22Rv1 (cell line): ENCODE measurements around the gene PPP6R3.
"Not testable (repeated sequence)": the region's sequence is repeated elsewhere in the genome, so short reads cannot be mapped to it uniquely, and the experiment has no call there.

ENCODE experiments used
- CTCF ChIP-seq: fragments of 450-650 bp; IDR thresholded peaks from 2 replicates; pipeline ENCODE4 v1.5.1; 2017; ENCODE audit warnings: mild to moderate bottlenecking
- ZFX ChIP-seq: fragments of 450-650 bp; IDR thresholded peaks from 2 replicates; pipeline ENCODE4 v1.6.1; 2017; ENCODE audit warnings: antibody characterized with exemption, borderline replicate concordance

DNA sequence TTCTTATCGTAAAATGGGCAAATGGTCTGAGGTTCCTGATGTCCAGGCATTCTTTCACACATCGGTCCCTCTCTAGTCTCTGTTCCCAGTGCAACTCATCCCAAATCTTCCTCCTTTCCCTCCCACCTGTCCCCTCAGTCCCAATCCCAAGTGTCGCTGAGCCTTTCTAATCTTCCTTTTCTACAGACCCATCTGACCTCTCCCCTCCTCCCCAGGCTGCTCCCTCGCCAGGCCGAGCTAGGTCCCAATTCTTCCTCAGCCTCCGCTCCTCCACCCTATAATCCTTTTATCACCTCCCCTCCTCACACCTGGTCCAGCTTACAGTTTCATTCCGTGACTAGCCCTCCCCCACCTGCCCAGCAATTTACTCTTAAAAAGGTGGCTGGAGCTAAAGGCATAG lies 174.6 kb downstream of the PPP6R3 start:
- TF ChIP-seq CTCF, ZFX: not testable (repeated sequence)
